SK-N-SH (cell line): Measurements from ENCODE around the gene LCN10. TPM values are rescaled to one million over a fixed set of nuclear protein-coding genes. Genes with fewer than 3 reads are reported as not detected.

Experiments
- CTCF ChIA-PET: fragments of 300-600, 350-600 bp; formaldehyde crosslinking; extraction: SDS; loops from one replicate; lab custom pipeline; 2021; lab: Yijun Ruan, JAX
- POLR2A ChIA-PET: fragments of 350-600 bp; sonication (Branson Sonifier 250); formaldehyde crosslinking; extraction: SDS; loops from one replicate; lab custom pipeline; 2020; ENCODE audit warnings: antibody characterized with exemption, inconsistent platforms; lab: Yijun Ruan, JAX
- DNase-seq: peaks from one replicate; pipeline ENCODE4 v3.0.0; 2012
- H2AFZ ChIP-seq: fragments of 200-600 bp; sonication (generic); 2 replicates; pipeline ENCODE4 v1.8.1; 2016; ENCODE audit warnings: antibody characterized with exemption, mild to moderate bottlenecking, low read depth
- H3F3A ChIP-seq: fragments of 200-600 bp; sonication (generic); replicated peaks from 2 replicates; pipeline ENCODE3; 2016; ENCODE audit warnings: antibody characterized with exemption, mild to moderate bottlenecking; ENCODE audit not compliant: insufficient read depth
- H3K27ac ChIP-seq, 2 experiments: fragments of 200-500 bp in 1 of 2; fragments of 200-600 bp in 1 of 2; sonication (Bioruptor generic) in 1 of 2; sonication (generic), shearing (Covaris generic) in 1 of 2; 2 replicates each; pipeline versions ENCODE4 v1.5.1 to v1.6.1; 2014 to 2016; ENCODE audit warnings: low read depth in 2 of 2, inconsistent platforms in 1 of 2, low read length in 1 of 2, mild to moderate bottlenecking in 1 of 2, mixed read lengths in 1 of 2
- H3K27me3 ChIP-seq: fragments of 200-600 bp; sonication (generic), shearing (Covaris generic); 2 replicates; pipeline ENCODE4 v1.6.1; 2016; ENCODE audit warnings: mixed run types; ENCODE audit not compliant: insufficient read depth
- H3K36me3 ChIP-seq, 2 experiments: fragments of 200-500 bp in 1 of 2; fragments of 200-600 bp in 1 of 2; sonication (Bioruptor generic) in 1 of 2; sonication (generic) in 1 of 2; replicated peaks in 1 of 2; 2 replicates each; pipeline versions ENCODE3 to v1.5.1; 2014 to 2016; ENCODE audit warnings: low read length in 1 of 2, mild to moderate bottlenecking in 1 of 2; ENCODE audit not compliant: insufficient read depth in 2 of 2, control insufficient read depth in 1 of 2
- H3K4me1 ChIP-seq, 2 experiments: fragments of 200-500 bp in 1 of 2; fragments of 200-600 bp in 1 of 2; sonication (Bioruptor generic) in 1 of 2; sonication (generic), shearing (Covaris generic) in 1 of 2; 2 replicates each; pipeline versions ENCODE4 v1.5.1 to v1.6.1; 2014 to 2016; ENCODE audit warnings: low read depth in 1 of 2, low read length in 1 of 2, mixed run types in 1 of 2; ENCODE audit not compliant: insufficient read depth in 2 of 2, control insufficient read depth in 1 of 2
- H3K4me2 ChIP-seq: fragments of 200-600 bp; sonication (generic), shearing (Covaris generic); 2 replicates; pipeline ENCODE4 v1.6.1; 2017; ENCODE audit warnings: mixed run types
- H3K4me3 ChIP-seq, 2 experiments: fragments of 200-500 bp in 1 of 2; fragments of 200-600 bp in 1 of 2; sonication (Bioruptor generic) in 1 of 2; sonication (generic), shearing (Covaris generic) in 1 of 2; 2 replicates each; pipeline versions ENCODE4 v1.5.1 to v1.8.1; 2014 to 2016; ENCODE audit warnings: low read depth in 2 of 2, inconsistent platforms in 1 of 2, low read length in 1 of 2, mild to moderate bottlenecking in 1 of 2, mixed read lengths in 1 of 2, moderate library complexity in 1 of 2
- H3K79me2 ChIP-seq: fragments of 200-600 bp; sonication (generic); 2 replicates; pipeline ENCODE4 v1.8.1; 2017; ENCODE audit warnings: mild to moderate bottlenecking; ENCODE audit not compliant: insufficient read depth
- H3K9ac ChIP-seq: fragments of 200-600 bp; sonication (generic); 2 replicates; pipeline ENCODE4 v1.6.1; 2017; ENCODE audit warnings: mixed run types
- H3K9me2 ChIP-seq: fragments of 200-600 bp; sonication (generic); 2 replicates; pipeline ENCODE4 v1.6.1; 2017; ENCODE audit warnings: mixed run types
- H3K9me3 ChIP-seq: fragments of 200-600 bp; sonication (generic); 2 replicates; pipeline ENCODE4 v1.6.1; 2017; ENCODE audit warnings: mixed run types, mild to moderate bottlenecking, moderate library complexity
- H4K20me1 ChIP-seq: fragments of 200-600 bp; sonication (generic); 2 replicates; pipeline ENCODE4 v1.6.1; 2017; ENCODE audit warnings: mild to moderate bottlenecking, mixed run types; ENCODE audit not compliant: insufficient read depth
- CTCF ChIP-seq: fragments of 200-600 bp; sonication (generic); IDR thresholded peaks from 2 replicates; pipeline ENCODE4 v1.6.1; 2017; ENCODE audit warnings: antibody characterized with exemption, mild to moderate bottlenecking, moderate library complexity
- GABPA ChIP-seq: IDR thresholded peaks from 2 replicates; pipeline ENCODE4 v1.4.0; 2012; ENCODE audit warnings: low read depth, mild to moderate bottlenecking
- MAX ChIP-seq: IDR thresholded peaks from 2 replicates; pipeline ENCODE4 v1.4.0; 2012; ENCODE audit warnings: low read depth
- RAD21 ChIP-seq: IDR thresholded peaks from 2 replicates; pipeline ENCODE4 v1.6.1; 2012; ENCODE audit warnings: mild to moderate bottlenecking, low read length
- SIN3A ChIP-seq: IDR thresholded peaks from 2 replicates; pipeline ENCODE4 v1.6.1; 2012; ENCODE audit warnings: low read depth, mild to moderate bottlenecking, low read length, moderate library complexity, borderline replicate concordance
- TCF12 ChIP-seq: IDR thresholded peaks from 2 replicates; pipeline ENCODE4 v1.4.0; 2012
- YY1 ChIP-seq: IDR thresholded peaks from 2 replicates; pipeline ENCODE4 v1.4.0; 2012; ENCODE audit warnings: low read depth, mild to moderate bottlenecking
- WGBS: methylation state at CpG from one replicate; pipeline ENCODE4 v1.1.6; 2017; ENCODE audit warnings: low lambda C conversion rate; 5-methylcytosine and 5-hydroxymethylcytosine counted together
- polyA plus RNA-seq, 3 experiments: library from polyadenylated mRNA; depleted of rRNA; stranded (reverse); fragments of >200 nt; gene quantifications; 2 replicates each; pipeline ENCODE4 v1.2.3, GENCODE V29; 2012

LCN10 gene
- not detected in 2 replicates for polyA plus RNA-seq (2012; rRNA removed)
- polyA plus RNA-seq (2012; cell fraction: cytosol; rRNA removed) = not detected in 2 replicates
- not detected in 2 replicates for polyA plus RNA-seq (2012; cell fraction: nucleus; rRNA removed)

GRCh38 chr9:136742591-136743391 is at the start of gene LCN10:
Gene LCN10, minus strand, starts transcription at chr9:136742940. Its CDS starts 37 bp downstream, at chr9:136742903.
- no peaks in the 10 kb centered on the region for H3K9me3 ChIP-seq
- H3F3A ChIP-seq = no peaks in the 10 kb centered on the region
- H3K9ac ChIP-seq = no peak within 1 kb of the TSS
- H3K36me3 ChIP-seq = no peaks in the 10 kb centered on the region
- H3K27me3 ChIP-seq = no peaks in the 10 kb centered on the region
- no peaks in the 10 kb centered on the region for H3K79me2 ChIP-seq
- H3K4me2 ChIP-seq = no peak within 1 kb of the TSS
- H2AFZ ChIP-seq = no peak within 1 kb of the TSS
- no peak for TF ChIP-seq MAX
- peak; percentile 42 for TF ChIP-seq CTCF
- peaks cover 0 to 5% of the 10 kb centered on the region in 2 experiments; a peak in 1 of 4 replicates for H3K4me1 ChIP-seq
- ChIA-PET CTCF (interaction anchor here (0.6 to 4.2 kb wide), 9 partner anchors 11 to 287 kb away, joined by 3 to 34 read pairs (median 6); partner anchors contain the start of gene LCN8), POLR2A (no interaction called here)
- no peaks in the 10 kb centered on the region for H4K20me1 ChIP-seq
- DNase-seq = peak; percentile 80
- H3K27ac ChIP-seq = no peak within 1 kb of the TSS
- no peaks in the 10 kb centered on the region for H3K9me2 ChIP-seq
- H3K4me3 ChIP-seq = no peak within 1 kb of the TSS
- 63% methylated on average over 12 of the region's 25 CpGs for WGBS

- CTCF ChIA-PET = interaction anchor here (0.6 to 5.0 kb wide), 25 partner anchors 9 to 258 kb away, joined by 3 to 36 read pairs (median 4); partner anchors contain the start of genes AJM1, LCN15 and RABL6
- 10% methylated on average over 9 of the region's 29 CpGs for WGBS
- Histone ChIP-seq H2AFZ (peak overlapping the region; percentile 72; the same call in 1 of the 2 replicates), H3K4me1 (peaks cover 7 to 37% of the 10 kb centered on the region in 2 experiments), H3K9me3 (no peaks in the 10 kb centered on the region), H3K79me2 (peaks cover 11% of the 10 kb centered on the region), H4K20me1 (peaks cover 5% of the 10 kb centered on the region; the same call in 1 of the 2 replicates), H3K4me3 (peak overlapping the region; percentile 89 to 95), H3K9ac (peak overlapping the region; percentile 90), H3F3A (peaks cover 15% of the 10 kb centered on the region), H3K27me3 (no peaks in the 10 kb centered on the region), H3K36me3 (peaks cover 0 to 9% of the 10 kb centered on the region in 2 experiments), H3K27ac (peak overlapping the region; percentile 67 to 90), H3K9me2 (no peaks in the 10 kb centered on the region), H3K4me2 (peak overlapping the region; percentile 100)
- peak; percentile 59 for DNase-seq
- POLR2A ChIA-PET = interaction anchor here (0.6 kb wide), 1 partner anchor 73 kb away, joined by 3 read pairs; no protein-coding TSS in a partner anchor
- TF ChIP-seq SIN3A (peak; percentile 15; the same call in 1 of the 2 replicates), CTCF (peak; percentile 100), TCF12 (no peak), YY1 (0 out of 2 replicates have a peak, but pooled peaks have one; percentile 15), GABPA (no peak), RAD21 (peak; percentile 43), MAX (no peak)
- TF ChIP-seq, all 33 proteins: peak for 4
Observed at GRCh38 chr9:136791516-136792276, 49.0 kb upstream of the LCN10 start.
